HepG2 (cell line): ENCODE measurements around the gene C19orf33. TPM values are rescaled to one million over a fixed set of nuclear protein-coding genes. Genes with fewer than 3 reads are reported as not detected.

ENCODE experiments used
- ATAC-seq: fragments of 200-7000 bp; cut with Tn5 transposase; 3 replicates; pipeline ENCODE4 v1.9.1; 2020; ENCODE audit warnings: mild to moderate bottlenecking, moderate library complexity
- BruUV-seq: library from RNA; stranded (reverse); fragments of 400-500 nt; replicated peaks from 2 replicates; lab custom pipeline; 2021; lab: Mats Ljungman, UMichigan
- CTCF ChIA-PET: fragments of 300-600 bp; formaldehyde crosslinking; extraction: SDS; loops from one replicate; lab custom pipeline; 2021; ENCODE audit warnings: low total read pairs, inconsistent platforms, low intra/inter-chr PET ratio; lab: Yijun Ruan, JAX
- POLR2A ChIA-PET: fragments of 350-600 bp; sonication (Branson Sonifier 250); formaldehyde crosslinking; loops from one replicate; lab custom pipeline; 2020; ENCODE audit warnings: antibody characterized with exemption, inconsistent platforms; lab: Yijun Ruan, JAX
- DNase-seq: peaks from one replicate; pipeline ENCODE4 v3.0.0-alpha.2; 2015; ENCODE audit warnings: low spot score
- FAIRE-seq: peaks from 3 replicates; lab custom pipeline; 2011; peaks lifted over from hg19 to GRCh38; lab: Jason Lieb, UNC
- H2AFZ ChIP-seq: one replicate; pipeline ENCODE4 v1.6.1; 2011; ENCODE audit warnings: low read length, inconsistent platforms
- H3K27ac ChIP-seq: fragments of 300-600 bp; 3 replicates; pipeline ENCODE4 v1.8.0; 2011; ENCODE audit warnings: mixed run types, mild to moderate bottlenecking, mixed read lengths, low read length, inconsistent platforms; ENCODE audit not compliant: insufficient read depth; ENCODE audit errors: extremely low read length
- H3K27me3 ChIP-seq, 2 experiments: fragments of 200-600 bp in 1 of 2; 2 replicates in 1 of 2; 3 replicates in 1 of 2; pipeline versions ENCODE4 v1.6.0 to v1.8.0; 2011; ENCODE audit warnings: low read length in 2 of 2, mild to moderate bottlenecking in 2 of 2, moderate library complexity in 2 of 2, inconsistent platforms in 1 of 2; ENCODE audit not compliant: insufficient read depth in 2 of 2, control insufficient read depth in 1 of 2
- H3K36me3 ChIP-seq, 2 experiments: fragments of 200-600 bp in 1 of 2; replicated peaks in 1 of 2; 2 replicates in 1 of 2; 3 replicates in 1 of 2; pipeline versions ENCODE4 v1.5.1 to v1.8.0; 2011; ENCODE audit warnings: low read length in 2 of 2, inconsistent platforms in 1 of 2; ENCODE audit not compliant: insufficient read depth in 2 of 2, control insufficient read depth in 1 of 2
- H3K4me1 ChIP-seq: 2 replicates; pipeline ENCODE4 v1.5.1; 2012; ENCODE audit warnings: low read length, inconsistent platforms; ENCODE audit not compliant: insufficient read depth
- H3K4me2 ChIP-seq: 2 replicates; pipeline ENCODE4 v1.6.0; 2011; ENCODE audit warnings: low read depth, low read length, inconsistent platforms
- H3K4me3 ChIP-seq, 3 experiments: fragments of 200-600 bp in 1 of 3; sonication (generic), shearing (Covaris generic) in 1 of 3; replicated peaks in 1 of 3; 2 replicates each; pipeline ENCODE4 v1.5.1; 2011 to 2016; ENCODE audit warnings: low read length in 3 of 3, inconsistent platforms in 2 of 3, low read depth in 2 of 3, mild to moderate bottlenecking in 2 of 3, control low read depth in 1 of 3, mixed read lengths in 1 of 3; ENCODE audit not compliant: insufficient read depth in 1 of 3
- H3K79me2 ChIP-seq: one replicate; pipeline ENCODE4 v1.6.1; 2011; ENCODE audit warnings: low read length, inconsistent platforms; ENCODE audit not compliant: insufficient read depth
- H3K9ac ChIP-seq: 2 replicates; pipeline ENCODE4 v1.6.0; 2011; ENCODE audit warnings: mild to moderate bottlenecking, low read depth, low read length, inconsistent platforms; ENCODE audit not compliant: insufficient read depth
- H3K9me3 ChIP-seq: 2 replicates; pipeline ENCODE4 v1.5.1; 2012; ENCODE audit warnings: mild to moderate bottlenecking, low read length
- H4K20me1 ChIP-seq: 2 replicates; pipeline ENCODE4 v1.6.0; 2011; ENCODE audit warnings: inconsistent platforms, mild to moderate bottlenecking, low read length, moderate library complexity; ENCODE audit not compliant: insufficient read depth
- BCL6 ChIP-seq: IDR thresholded peaks from 2 replicates; pipeline ENCODE4 v1.6.1; 2016; ENCODE audit warnings: missing genetic modification reagents, missing compliant biosample characterization
- DNMT3B ChIP-seq: conservative IDR thresholded peaks from 2 replicates; pipeline ENCODE4 v1.6.1; 2016; ENCODE audit warnings: missing biosample characterization, control low read depth
- ETV6 ChIP-seq: sonication (generic); formaldehyde crosslinking; conservative IDR thresholded peaks from 2 replicates; pipeline ENCODE4 v1.4.0; 2020; ENCODE audit warnings: missing genetic modification reagents
- FOSL1 ChIP-seq: sonication (generic); formaldehyde crosslinking; IDR thresholded peaks from 2 replicates; pipeline ENCODE4 v1.9.0; 2021; ENCODE audit warnings: missing genetic modification reagents, borderline replicate concordance
- FOXA3 ChIP-seq: IDR thresholded peaks from 2 replicates; pipeline ENCODE4 v1.6.1; 2016; ENCODE audit warnings: missing genetic modification reagents, missing compliant biosample characterization
- FOXK1 ChIP-seq: sonication (generic); formaldehyde crosslinking; IDR thresholded peaks from 2 replicates; pipeline ENCODE4 v1.4.0; 2020; ENCODE audit warnings: low read depth, missing genetic modification reagents, borderline replicate concordance
- MYC ChIP-seq: sonication (generic); formaldehyde crosslinking; IDR thresholded peaks from 2 replicates; pipeline ENCODE4 v1.9.0; 2021; ENCODE audit warnings: missing genetic modification reagents, borderline replicate concordance
- NR3C1 ChIP-seq: sonication (generic); formaldehyde crosslinking; IDR thresholded peaks from 2 replicates; pipeline ENCODE4 v1.4.0; 2020; ENCODE audit warnings: missing genetic modification reagents
- TCF12 ChIP-seq, 2 experiments: fragments of 450-650 bp in 1 of 2; sonication (generic) in 1 of 2; formaldehyde crosslinking in 1 of 2; IDR thresholded peaks; 2 replicates each; pipeline versions ENCODE4 v1.6.1 to v1.8.0; 2017 to 2022; ENCODE audit warnings: antibody characterized with exemption in 1 of 2, mild to moderate bottlenecking in 1 of 2, missing genetic modification reagents in 1 of 2, moderate library complexity in 1 of 2
- XRCC5 ChIP-seq: fragments of 200-400 bp; formaldehyde crosslinking; optimal IDR thresholded peaks from 2 replicates; pipeline ENCODE3; 2017; ENCODE audit warnings: mild to moderate bottlenecking, low read length
- ZBTB26 ChIP-seq: IDR thresholded peaks from 2 replicates; pipeline ENCODE4 v1.6.1; 2016; ENCODE audit warnings: missing compliant biosample characterization, missing genetic modification reagents, borderline replicate concordance
- ZMYM2 ChIP-seq: sonication (generic); formaldehyde crosslinking; IDR thresholded peaks from 2 replicates; pipeline ENCODE4 v1.8.0; 2022; ENCODE audit warnings: mild to moderate bottlenecking, missing genetic modification reagents
- ZNF234 ChIP-seq: sonication (generic); formaldehyde crosslinking; conservative IDR thresholded peaks from 2 replicates; pipeline ENCODE4 v1.5.1; 2020; ENCODE audit warnings: mild to moderate bottlenecking, missing genetic modification reagents
- ZNF432 ChIP-seq: sonication (generic); formaldehyde crosslinking; IDR thresholded peaks from 2 replicates; pipeline ENCODE4 v1.5.0; 2020; ENCODE audit warnings: missing genetic modification reagents, mild to moderate bottlenecking, borderline replicate concordance
- ZNF576 ChIP-seq: sonication (generic); formaldehyde crosslinking; IDR thresholded peaks from 2 replicates; pipeline ENCODE4 v1.4.0; 2020; ENCODE audit warnings: mild to moderate bottlenecking, missing genetic modification reagents
- ZNF747 ChIP-seq: sonication (generic); formaldehyde crosslinking; IDR thresholded peaks from 2 replicates; pipeline ENCODE4 v1.8.1; 2023; ENCODE audit warnings: missing genetic modification reagents, mild to moderate bottlenecking, borderline replicate concordance
- WGBS: methylation state at CpG from one replicate; pipeline ENCODE4 v1.1.6; 2017; ENCODE audit warnings: low lambda C conversion rate; 5-methylcytosine and 5-hydroxymethylcytosine counted together
- in situ Hi-C: cut with HindIII; loops from 2 replicates; pipeline ENCODE4 v1.10.0; 2017; ENCODE audit warnings: low pct_unique_long_range_greater_than_20kb; ENCODE audit not compliant: extremely low pct_ligation_motif_present
- intact Hi-C: fragments of 100-400 bp; cut with micrococcal nuclease; formaldehyde crosslinking; loops from one replicate; pipeline ENCODE4 v1.10.0; 2022; ENCODE audit not compliant: unreplicated experiment
- polyA plus RNA-seq, 8 experiments: library from polyadenylated mRNA; depleted of rRNA in 3 of 8; stranded (reverse) in 7 of 8; unstranded in 1 of 8; fragments of >200 nt; fragmentation: Illumina TruSeq in 4 of 8; extraction: Trizol in 4 of 8; gene quantifications; 2 replicates each; pipeline versions ENCODE4 v1.2.1 to v1.2.3, GENCODE V29; 2011 to 2016; ENCODE audit warnings: low read depth in 4 of 8, missing spikeins in 1 of 8, mixed read lengths in 1 of 8; ENCODE audit not compliant: insufficient read depth in 1 of 8
- total RNA-seq, 5 experiments: library from RNA; depleted of rRNA; stranded (reverse); fragments of >200 nt; fragmentation: Illumina TruSeq; extraction: Trizol; gene quantifications; 2 replicates each; pipeline ENCODE4 v1.2.3, GENCODE V29; 2016; ENCODE audit warnings: low read depth in 1 of 5

Gene C19orf33
- total and polyA plus RNA-seq, 2 of the 13 experiments (the other 11 are each of a cell fraction or from before 2014, with no cell fraction given): 2.5 to 3.3 TPM

- BruUV-seq: no TSS peak
- H3K4me2 ChIP-seq: no peak overlapping the region
- no peak for DNase-seq
- H3K27ac ChIP-seq: no peak overlapping the region
- H3K36me3 ChIP-seq: no peaks in the 10 kb centered on the region
- ChIA-PET CTCF (no interaction called here), POLR2A (no interaction called here)
- no peaks in the 10 kb centered on the region for H3K4me1 ChIP-seq
- H3K9me3 ChIP-seq: no peaks in the 10 kb centered on the region
- no peak for TF ChIP-seq TCF12 (IDR thresholded peaks at IDR 0.05)
- TF ChIP-seq TCF12 (CRISPR knock-in tag; IDR thresholded peaks at IDR 0.05): no peak
- no peak for TF ChIP-seq FOXK1 (CRISPR knock-in tag)
- no peak for TF ChIP-seq FOSL1
- TF ChIP-seq ZNF576 (CRISPR knock-in tag): no peak
- TF ChIP-seq BCL6 (CRISPR knock-in tag): no peak
- TF ChIP-seq ETV6 (CRISPR knock-in tag): no peak
- no peak for TF ChIP-seq ZNF432 (CRISPR knock-in tag)
- no peak for TF ChIP-seq DNMT3B (CRISPR knock-in tag)
- TF ChIP-seq XRCC5: no peak
- no peak for TF ChIP-seq ZNF747 (CRISPR knock-in tag)
- no peak for TF ChIP-seq ZNF234 (CRISPR knock-in tag)
- TF ChIP-seq ZMYM2 (CRISPR knock-in tag): no peak
- no peak for TF ChIP-seq NR3C1
- no peak for TF ChIP-seq ZBTB26 (CRISPR knock-in tag)
- TF ChIP-seq FOXA3 (CRISPR knock-in tag): no peak
- no peak for TF ChIP-seq MYC (CRISPR knock-in tag)
- no peak for FAIRE-seq
- no peak overlapping the region for H3K9ac ChIP-seq
- no peaks in the 10 kb centered on the region for H4K20me1 ChIP-seq
- no peak for ATAC-seq
- WGBS: 61% methylated on average over 7 of the region's 7 CpGs
- in situ Hi-C loops: no loop called here
- no peak overlapping the region for H2AFZ ChIP-seq
- peaks cover 0 to 3% of the 10 kb centered on the region in 2 experiments; a peak in 3 of 5 replicates for H3K27me3 ChIP-seq
- no peak overlapping the region for H3K4me3 ChIP-seq
- intact Hi-C loops: no loop called here
- H3K79me2 ChIP-seq: no peaks in the 10 kb centered on the region
Observed at GRCh38 chr19:38284422-38284821, 19.6 kb upstream of the C19orf33 start.
